ENCODE results near the gene SEL1L. TPM values are rescaled to one million over a fixed set of nuclear protein-coding genes. Genes with fewer than 3 reads are reported as not detected.
"Not testable (repeated sequence)": the region's sequence is repeated elsewhere in the genome, so short reads cannot be mapped to it uniquely, and the experiment has no call there.

Gene SEL1L
- total RNA-seq, 2 experiments from 2014 or later: 58.3 to 185 TPM

DNA sequence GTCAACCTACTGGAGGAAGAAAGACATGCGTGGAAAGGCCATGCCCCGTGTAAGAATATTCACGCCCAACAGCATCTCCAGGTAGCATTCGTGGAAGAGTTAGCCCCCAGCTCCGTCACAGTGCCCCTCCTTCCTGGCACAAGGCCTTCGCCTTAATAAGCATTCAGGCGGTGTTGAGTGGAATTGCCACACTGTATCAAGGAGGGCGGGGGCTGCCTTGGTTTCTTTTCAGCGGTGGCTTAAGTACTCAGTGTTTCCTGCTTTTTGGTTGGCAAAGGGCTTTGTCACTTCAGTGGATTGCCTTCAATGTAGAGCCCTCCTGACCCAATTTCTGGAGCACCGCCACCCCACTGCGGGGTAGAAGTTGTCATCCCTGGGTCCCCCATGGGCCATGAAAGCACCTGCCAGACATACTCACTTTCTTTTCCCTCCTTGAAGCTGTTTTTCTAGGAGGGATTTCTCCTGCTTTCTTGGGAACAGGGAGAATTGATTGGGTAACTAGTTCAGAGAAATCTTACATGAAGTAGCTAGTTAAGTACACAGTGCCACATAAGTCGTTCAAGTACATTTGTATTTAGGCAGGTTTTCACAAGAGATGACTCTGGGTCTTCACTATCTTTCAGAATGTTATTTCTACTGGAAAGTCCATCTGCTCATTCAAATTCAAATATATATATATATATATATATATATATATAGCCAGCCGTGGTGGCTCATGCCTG lies 68.0 kb downstream of the SEL1L start:
- Histone ChIP-seq H3K9me3 (ENCODE audit: low read length) (no peaks in the 10 kb centered on the region), H3K4me1 (ENCODE audit: insufficient read depth, low read length, poor library complexity, severe bottlenecking) (peaks cover 61% of the 10 kb centered on the region), H3K4me3 (ENCODE audit: low read depth, low read length, poor library complexity, severe bottlenecking) (no peak overlapping the region), H3K79me2 (ENCODE audit: insufficient read depth, low read depth, low read length) (no peaks in the 10 kb centered on the region), H2AFZ (ENCODE audit: low read length) (no peak overlapping the region), H3K4me2 (ENCODE audit: low read length) (no peak overlapping the region), H3K27ac (ENCODE audit: low read depth, low read length, poor library complexity, severe bottlenecking) (peak overlapping the region; percentile 86), H3K36me3 (ENCODE audit: insufficient read depth, low read length) (no peaks in the 10 kb centered on the region), H3K9me2 (ENCODE audit: insufficient read depth, low read length) (no peaks in the 10 kb centered on the region), H4K20me1 (ENCODE audit: insufficient read depth, low read length) (no peaks in the 10 kb centered on the region)
- TF ChIP-seq, protein P1, sequence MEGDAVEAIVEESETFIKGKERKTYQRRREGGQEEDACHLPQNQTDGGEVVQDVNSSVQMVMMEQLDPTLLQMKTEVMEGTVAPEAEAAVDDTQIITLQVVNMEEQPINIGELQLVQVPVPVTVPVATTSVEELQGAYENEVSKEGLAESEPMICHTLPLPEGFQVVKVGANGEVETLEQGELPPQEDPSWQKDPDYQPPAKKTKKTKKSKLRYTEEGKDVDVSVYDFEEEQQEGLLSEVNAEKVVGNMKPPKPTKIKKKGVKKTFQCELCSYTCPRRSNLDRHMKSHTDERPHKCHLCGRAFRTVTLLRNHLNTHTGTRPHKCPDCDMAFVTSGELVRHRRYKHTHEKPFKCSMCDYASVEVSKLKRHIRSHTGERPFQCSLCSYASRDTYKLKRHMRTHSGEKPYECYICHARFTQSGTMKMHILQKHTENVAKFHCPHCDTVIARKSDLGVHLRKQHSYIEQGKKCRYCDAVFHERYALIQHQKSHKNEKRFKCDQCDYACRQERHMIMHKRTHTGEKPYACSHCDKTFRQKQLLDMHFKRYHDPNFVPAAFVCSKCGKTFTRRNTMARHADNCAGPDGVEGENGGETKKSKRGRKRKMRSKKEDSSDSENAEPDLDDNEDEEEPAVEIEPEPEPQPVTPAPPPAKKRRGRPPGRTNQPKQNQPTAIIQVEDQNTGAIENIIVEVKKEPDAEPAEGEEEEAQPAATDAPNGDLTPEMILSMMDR (conservative IDR thresholded peaks at IDR 0.05; ENCODE audit: low read length): no peak
- no peak for TF ChIP-seq EZH2phosphoT487 (IDR thresholded peaks at IDR 0.05; ENCODE audit: borderline replicate concordance, low read depth, low read length)
- DNase-seq (ENCODE audit: low spot score): no peak
- BruUV-seq (replicated peaks): no TSS peak
- ChIA-PET POLR2A (interaction anchor here (0.6 to 1.1 kb wide), 6 partner anchors 28 to 248 kb away, joined by 3 to 11 read pairs (median 4); no protein-coding TSS in a partner anchor), CTCF (ENCODE audit: unreplicated experiment) (no interaction called here)
- intact Hi-C loops (cut with micrococcal nuclease; ENCODE audit: unreplicated experiment): no loop called here

DNA sequence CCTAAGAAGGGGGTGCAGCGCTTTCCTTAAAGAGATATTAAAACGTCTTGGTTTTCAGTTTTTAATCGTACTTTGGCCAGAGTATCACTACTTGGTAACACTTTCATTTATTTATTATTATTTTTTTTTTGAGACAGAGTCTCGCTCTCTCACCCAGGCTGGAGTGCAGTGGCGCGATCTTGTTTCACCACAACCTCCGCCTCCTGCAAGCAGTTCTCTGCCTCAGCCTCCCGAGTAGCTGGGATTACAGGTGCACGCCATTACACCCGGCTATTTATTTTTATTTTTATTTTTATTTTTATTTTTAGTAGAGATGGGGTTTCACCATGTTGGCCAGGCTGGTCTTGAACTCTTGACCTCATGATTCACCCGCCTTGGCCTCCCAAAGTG lies 68.7 kb downstream of the SEL1L start:
- Histone ChIP-seq H3K4me2 (ENCODE audit: low read length) (peak overlapping the region; percentile 66), H2AFZ (ENCODE audit: low read length) (peak overlapping the region; percentile 83), H3K4me1 (ENCODE audit: insufficient read depth, low read length, poor library complexity, severe bottlenecking) (peaks cover 55% of the 10 kb centered on the region), H3K27ac (ENCODE audit: low read depth, low read length, poor library complexity, severe bottlenecking) (peak overlapping the region; percentile 86), H3K4me3 (ENCODE audit: low read depth, low read length, poor library complexity, severe bottlenecking) (peak overlapping the region; percentile 55)
- intact Hi-C loops (cut with micrococcal nuclease; ENCODE audit: unreplicated experiment); H4K20me1 ChIP-seq (ENCODE audit: insufficient read depth, low read length); H3K36me3 ChIP-seq (ENCODE audit: insufficient read depth, low read length); H3K9me2 ChIP-seq (ENCODE audit: insufficient read depth, low read length); H3K79me2 ChIP-seq (ENCODE audit: insufficient read depth, low read depth, low read length); H3K9me3 ChIP-seq (ENCODE audit: low read length); DNase-seq (ENCODE audit: low spot score): not testable (repeated sequence)
- ChIA-PET POLR2A (interaction anchor here (0.6 to 1.5 kb wide), 6 partner anchors 11 to 246 kb away, joined by 3 to 4 read pairs (median 3); no protein-coding TSS in a partner anchor), CTCF (ENCODE audit: unreplicated experiment) (interaction anchor here (0.6 to 1.0 kb wide), 5 partner anchors 7 to 246 kb away, joined by 3 to 5 read pairs (median 3); partner anchors contain the start of gene SEL1L)
- BruUV-seq (replicated peaks): TSS peak; percentile 96

DNA sequence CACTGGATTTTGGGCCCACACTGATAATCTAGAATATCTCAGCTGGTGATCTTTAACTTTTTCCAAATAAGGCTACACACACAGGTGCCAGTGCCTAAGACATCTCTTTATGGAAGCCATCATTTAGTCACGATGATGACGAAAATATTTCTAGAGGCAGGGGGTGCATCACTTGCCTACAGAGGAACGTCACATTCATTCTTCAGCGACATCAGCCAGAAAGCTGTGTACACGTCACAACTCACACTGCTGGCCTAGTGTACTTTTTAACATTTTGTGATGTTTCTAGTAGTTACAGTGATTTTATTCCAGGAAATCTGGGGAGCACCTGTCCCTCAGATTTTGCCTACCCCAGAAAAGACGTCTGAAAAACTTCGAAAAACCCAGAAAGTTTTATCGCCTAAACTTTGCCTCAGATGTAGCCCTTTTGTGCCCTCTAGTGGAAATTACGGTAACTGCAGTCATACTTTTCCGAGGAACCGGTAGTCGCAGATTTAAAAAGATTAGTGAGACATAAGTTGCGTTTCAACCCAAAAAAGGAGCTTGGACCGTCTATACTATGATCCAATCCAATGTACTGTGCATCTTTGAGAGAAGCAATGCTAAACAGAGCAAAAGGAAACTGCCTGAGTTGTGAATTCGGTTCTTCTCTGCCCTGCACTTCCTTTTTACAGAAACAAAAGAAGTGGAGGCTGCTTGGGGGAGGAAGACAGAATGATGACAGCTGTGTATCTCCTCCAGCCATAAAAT lies 69.2 kb downstream of the SEL1L start:
- peaks cover 55% of the 10 kb centered on the region for H3K4me1 ChIP-seq (ENCODE audit: insufficient read depth, low read length, poor library complexity, severe bottlenecking)
- ChIA-PET POLR2A (interaction anchor here (0.6 to 1.5 kb wide), 6 partner anchors 10 to 201 kb away, joined by 3 to 4 read pairs (median 3); no protein-coding TSS in a partner anchor), CTCF (ENCODE audit: unreplicated experiment) (interaction anchor here (0.6 to 1.0 kb wide), 5 partner anchors 8 to 246 kb away, joined by 3 to 5 read pairs (median 3); partner anchors contain the start of gene SEL1L)
- peak overlapping the region; percentile 86 for H3K27ac ChIP-seq (ENCODE audit: low read depth, low read length, poor library complexity, severe bottlenecking)
- no peaks in the 10 kb centered on the region for H4K20me1 ChIP-seq (ENCODE audit: insufficient read depth, low read length)
- no peaks in the 10 kb centered on the region for H3K79me2 ChIP-seq (ENCODE audit: insufficient read depth, low read depth, low read length)
- TF ChIP-seq EZH2phosphoT487 (IDR thresholded peaks at IDR 0.05; ENCODE audit: borderline replicate concordance, low read depth, low read length): no peak
- TF ChIP-seq, protein P1 (conservative IDR thresholded peaks at IDR 0.05; ENCODE audit: low read length): peak; percentile 99
- intact Hi-C loops (cut with micrococcal nuclease; ENCODE audit: unreplicated experiment): loop anchor here (1.0 to 5.0 kb wide), 2 partner anchors 195 to 477 kb away; no protein-coding TSS in a partner anchor
- H3K36me3 ChIP-seq (ENCODE audit: insufficient read depth, low read length): no peaks in the 10 kb centered on the region
- H3K9me2 ChIP-seq (ENCODE audit: insufficient read depth, low read length): no peaks in the 10 kb centered on the region
- H3K4me2 ChIP-seq (ENCODE audit: low read length): peak overlapping the region; percentile 66
- BruUV-seq (replicated peaks): no TSS peak
- H2AFZ ChIP-seq (ENCODE audit: low read length): peak overlapping the region; percentile 83
- H3K4me3 ChIP-seq (ENCODE audit: low read depth, low read length, poor library complexity, severe bottlenecking): peak overlapping the region; percentile 55
- no peaks in the 10 kb centered on the region for H3K9me3 ChIP-seq (ENCODE audit: low read length)
- peak; percentile 81 for DNase-seq (ENCODE audit: low spot score)

DNA sequence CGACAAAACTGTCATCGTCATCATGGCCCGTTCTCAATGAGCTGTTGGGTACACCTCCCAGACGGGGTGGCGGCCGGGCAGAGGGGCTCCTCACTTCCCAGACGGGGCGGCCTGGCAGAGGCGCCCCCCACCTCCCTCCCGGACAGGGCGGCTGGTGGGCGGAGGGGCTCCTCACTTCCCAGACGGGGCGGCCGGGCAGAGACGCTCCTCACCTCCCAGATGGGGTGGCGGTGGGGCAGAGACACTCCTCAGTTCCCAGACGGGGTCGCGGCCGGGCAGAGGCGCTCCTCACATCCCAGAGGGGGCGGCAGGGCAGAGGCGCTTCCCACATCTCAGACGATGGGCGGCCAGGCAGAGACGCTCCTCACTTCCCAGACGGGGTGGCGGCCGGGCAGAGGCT lies 71.3 kb downstream of the SEL1L start:
- H2AFZ ChIP-seq (ENCODE audit: low read length); H3K4me3 ChIP-seq (ENCODE audit: low read depth, low read length, poor library complexity, severe bottlenecking); DNase-seq (ENCODE audit: low spot score); H3K4me2 ChIP-seq (ENCODE audit: low read length); CTCF ChIA-PET (ENCODE audit: unreplicated experiment); H3K27ac ChIP-seq (ENCODE audit: low read depth, low read length, poor library complexity, severe bottlenecking); H3K9me3 ChIP-seq (ENCODE audit: low read length); H3K36me3 ChIP-seq (ENCODE audit: insufficient read depth, low read length); H3K79me2 ChIP-seq (ENCODE audit: insufficient read depth, low read depth, low read length); BruUV-seq (replicated peaks); POLR2A ChIA-PET; H3K9me2 ChIP-seq (ENCODE audit: insufficient read depth, low read length); H4K20me1 ChIP-seq (ENCODE audit: insufficient read depth, low read length): not testable (repeated sequence)
- H3K4me1 ChIP-seq (ENCODE audit: insufficient read depth, low read length, poor library complexity, severe bottlenecking): peaks cover 38% of the 10 kb centered on the region
- intact Hi-C loops (cut with micrococcal nuclease; ENCODE audit: unreplicated experiment): loop anchor here (5.0 kb wide), 1 partner anchor 475 kb away; no protein-coding TSS in a partner anchor
